ENCODE measurements around the gene TERB1. TPM values are rescaled to one million over a fixed set of nuclear protein-coding genes. Genes with fewer than 3 reads are reported as not detected.

TERB1 gene
- total RNA-seq, 2 donors from 2014 or later: not detected

DNA sequence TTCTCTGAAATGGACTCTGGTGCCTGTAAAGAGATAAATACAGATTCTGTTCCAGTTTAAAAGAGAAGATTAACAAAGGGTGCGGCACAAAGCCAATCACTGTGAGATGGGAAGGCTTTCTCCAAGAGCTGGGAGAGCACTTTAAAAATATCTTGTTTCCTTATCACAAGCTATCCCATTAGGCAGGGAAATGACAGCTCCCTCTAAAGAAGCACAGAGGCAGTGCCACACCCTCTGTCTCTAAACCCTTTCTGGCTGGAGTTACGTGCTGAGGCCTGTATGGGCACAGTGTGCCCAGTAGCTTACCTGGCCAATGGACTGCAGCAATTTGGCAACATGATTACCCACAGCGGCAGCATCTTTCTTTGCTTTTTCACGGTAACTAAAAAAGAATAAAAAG is 9.0 kb upstream of the TERB1 start:
- Histone ChIP-seq H3K27ac (ENCODE audit: low read depth, low read length) (no peak overlapping the region), H3K4me1 (ENCODE audit: control insufficient read depth, insufficient read depth, low read length) (peaks cover 4% of the 10 kb centered on the region), H3K36me3 (ENCODE audit: control insufficient read depth, insufficient read depth, low read length) (peaks cover 91% of the 10 kb centered on the region), H3K4me3 (ENCODE audit: low read length) (no peak overlapping the region), H3K9me3 (ENCODE audit: control insufficient read depth, low read length) (no peaks in the 10 kb centered on the region), H3K9ac (ENCODE audit: extremely low read depth, low read length, poor library complexity, severe bottlenecking) (no peak overlapping the region), H3K27me3 (ENCODE audit: control insufficient read depth, insufficient read depth, low read length, poor library complexity, severe bottlenecking) (no peaks in the 10 kb centered on the region)
- H3K27me3 Mint-ChIP-seq (ENCODE audit: insufficient read depth): no peaks in the 10 kb centered on the region
- 94 to 96% methylated on average over 2 to 4 of the region's 4 CpGs for WGBS, 2 experiments (ENCODE audit: insufficient coverage in 1 of 2, insufficient read length in 1 of 2)
- TF ChIP-seq, protein P1, sequence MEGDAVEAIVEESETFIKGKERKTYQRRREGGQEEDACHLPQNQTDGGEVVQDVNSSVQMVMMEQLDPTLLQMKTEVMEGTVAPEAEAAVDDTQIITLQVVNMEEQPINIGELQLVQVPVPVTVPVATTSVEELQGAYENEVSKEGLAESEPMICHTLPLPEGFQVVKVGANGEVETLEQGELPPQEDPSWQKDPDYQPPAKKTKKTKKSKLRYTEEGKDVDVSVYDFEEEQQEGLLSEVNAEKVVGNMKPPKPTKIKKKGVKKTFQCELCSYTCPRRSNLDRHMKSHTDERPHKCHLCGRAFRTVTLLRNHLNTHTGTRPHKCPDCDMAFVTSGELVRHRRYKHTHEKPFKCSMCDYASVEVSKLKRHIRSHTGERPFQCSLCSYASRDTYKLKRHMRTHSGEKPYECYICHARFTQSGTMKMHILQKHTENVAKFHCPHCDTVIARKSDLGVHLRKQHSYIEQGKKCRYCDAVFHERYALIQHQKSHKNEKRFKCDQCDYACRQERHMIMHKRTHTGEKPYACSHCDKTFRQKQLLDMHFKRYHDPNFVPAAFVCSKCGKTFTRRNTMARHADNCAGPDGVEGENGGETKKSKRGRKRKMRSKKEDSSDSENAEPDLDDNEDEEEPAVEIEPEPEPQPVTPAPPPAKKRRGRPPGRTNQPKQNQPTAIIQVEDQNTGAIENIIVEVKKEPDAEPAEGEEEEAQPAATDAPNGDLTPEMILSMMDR (conservative IDR thresholded peaks at IDR 0.05): no peak
- DNase-seq: no peak
- H3K36me3 Mint-ChIP-seq (ENCODE audit: low read depth): peaks cover 83% of the 10 kb centered on the region
- H3K9me3 Mint-ChIP-seq: no peaks in the 10 kb centered on the region
- H3K4me1 Mint-ChIP-seq: no peaks in the 10 kb centered on the region
- H3K27ac Mint-ChIP-seq: no peak overlapping the region
- H3K4me3 Mint-ChIP-seq: no peak overlapping the region

DNA sequence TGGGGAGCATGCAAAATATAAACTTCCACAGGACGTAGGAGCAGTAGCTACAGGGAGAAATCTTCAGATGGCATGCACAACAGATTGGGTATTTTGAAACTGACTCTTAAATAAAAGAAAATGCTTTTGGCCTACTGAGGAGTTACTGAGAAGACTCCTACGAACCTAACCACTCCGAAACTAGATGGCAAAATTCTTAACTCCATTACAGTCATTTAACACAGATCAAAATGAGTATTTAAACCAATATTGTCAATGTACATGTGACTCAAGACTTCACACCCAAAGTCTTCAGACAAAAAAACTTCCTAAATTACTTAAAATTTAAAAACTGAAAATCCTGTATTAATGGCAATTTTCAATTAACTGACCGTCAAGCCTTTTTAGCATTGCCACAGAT is 8.4 kb upstream of the TERB1 start:
- Histone ChIP-seq H3K4me3 (ENCODE audit: low read length) (no peak overlapping the region), H3K9ac (ENCODE audit: extremely low read depth, low read length, poor library complexity, severe bottlenecking) (no peak overlapping the region), H3K36me3 (ENCODE audit: control insufficient read depth, insufficient read depth, low read length) (peaks cover 92% of the 10 kb centered on the region), H3K27ac (ENCODE audit: low read depth, low read length) (no peak overlapping the region), H3K27me3 (ENCODE audit: control insufficient read depth, insufficient read depth, low read length, poor library complexity, severe bottlenecking) (no peaks in the 10 kb centered on the region), H3K9me3 (ENCODE audit: control insufficient read depth, low read length) (no peaks in the 10 kb centered on the region), H3K4me1 (ENCODE audit: control insufficient read depth, insufficient read depth, low read length) (peaks cover 4% of the 10 kb centered on the region)
- H3K27me3 Mint-ChIP-seq (ENCODE audit: insufficient read depth): no peaks in the 10 kb centered on the region
- H3K27ac Mint-ChIP-seq: no peak overlapping the region
- no peaks in the 10 kb centered on the region for H3K9me3 Mint-ChIP-seq
- H3K36me3 Mint-ChIP-seq (ENCODE audit: low read depth): peaks cover 83% of the 10 kb centered on the region
- no peak overlapping the region for H3K4me3 Mint-ChIP-seq
- no peaks in the 10 kb centered on the region for H3K4me1 Mint-ChIP-seq
- no peak for DNase-seq
- 97 to 98% methylated on average over 4 of the region's 4 CpGs for WGBS, 2 experiments (ENCODE audit: insufficient coverage in 1 of 2, insufficient read length in 1 of 2)
- TF ChIP-seq, protein P1 (conservative IDR thresholded peaks at IDR 0.05): no peak

DNA sequence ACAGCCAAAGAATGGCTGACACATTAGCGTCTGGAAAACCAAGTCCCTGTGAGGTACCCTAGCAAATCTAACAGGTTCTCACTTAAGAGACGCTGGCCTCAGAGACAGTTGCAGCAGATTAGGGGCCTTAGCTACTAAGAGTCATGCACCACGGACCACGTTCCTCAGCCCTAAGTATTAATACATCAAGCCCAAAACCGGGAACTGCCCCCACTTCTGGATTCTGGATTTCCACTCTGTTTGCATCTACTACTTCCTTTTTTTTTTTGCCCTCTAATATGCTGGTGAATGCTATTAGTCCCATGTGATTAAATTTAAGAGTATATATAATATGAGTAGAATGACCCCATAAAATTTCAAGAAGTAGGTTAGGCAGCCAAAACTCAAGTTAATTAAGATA is 775 bp upstream of the TERB1 start:
- Mint-ChIP-seq H3K9me3 (no peaks in the 10 kb centered on the region), H3K36me3 (ENCODE audit: low read depth) (peaks cover 45% of the 10 kb centered on the region), H3K4me3 (no peak overlapping the region), H3K4me1 (no peaks in the 10 kb centered on the region), H3K27ac (no peak overlapping the region), H3K27me3 (ENCODE audit: insufficient read depth) (no peaks in the 10 kb centered on the region)
- Histone ChIP-seq H3K9ac (ENCODE audit: extremely low read depth, low read length, poor library complexity, severe bottlenecking) (no peak overlapping the region), H3K4me3 (ENCODE audit: low read length) (no peak overlapping the region), H3K36me3 (ENCODE audit: control insufficient read depth, insufficient read depth, low read length) (peaks cover 50% of the 10 kb centered on the region), H3K27me3 (ENCODE audit: control insufficient read depth, insufficient read depth, low read length, poor library complexity, severe bottlenecking) (no peaks in the 10 kb centered on the region), H3K9me3 (ENCODE audit: control insufficient read depth, low read length) (no peaks in the 10 kb centered on the region), H3K4me1 (ENCODE audit: control insufficient read depth, insufficient read depth, low read length) (no peaks in the 10 kb centered on the region), H3K27ac (ENCODE audit: low read depth, low read length) (no peak overlapping the region)
- DNase-seq: no peak
- TF ChIP-seq, protein P1 (conservative IDR thresholded peaks at IDR 0.05): no peak
- WGBS, 2 experiments (ENCODE audit: insufficient coverage in 1 of 2, insufficient read length in 1 of 2): 93 to 95% methylated on average over 4 to 5 of the region's 5 CpGs
